ENCODE data around the gene TDRD3.

Gene TDRD3

GRCh38 chr13:60418954-60419353 is 21.9 kb downstream of the TDRD3 start:
- Histone ChIP-seq H3K36me3 (ENCODE audit: control insufficient read depth, insufficient read depth, low read length) (no peaks in the 10 kb centered on the region), H3K9me3 (ENCODE audit: control insufficient read depth, low read length) (peaks cover 4% of the 10 kb centered on the region), H3K4me3 (ENCODE audit: extremely low read depth, insufficient read depth, low read length, poor library complexity, severe bottlenecking) (no peak overlapping the region), H3K4me1 (ENCODE audit: control insufficient read depth, insufficient read depth, low read length, poor library complexity, severe bottlenecking) (no peaks in the 10 kb centered on the region), H3K27ac (ENCODE audit: low read depth, low read length, severe bottlenecking) (no peak overlapping the region)
- no CpG with 5 or more reads among the region's 2 CpGs for WGBS, 2 experiments (ENCODE audit: insufficient coverage in 2 of 2)

- Histone ChIP-seq H3K4me1 (ENCODE audit: control insufficient read depth, insufficient read depth, low read length, poor library complexity, severe bottlenecking) (no peaks in the 10 kb centered on the region), H3K27ac (ENCODE audit: low read depth, low read length, severe bottlenecking) (no peak overlapping the region), H3K9me3 (ENCODE audit: control insufficient read depth, low read length) (no peaks in the 10 kb centered on the region), H3K36me3 (ENCODE audit: control insufficient read depth, insufficient read depth, low read length) (no peaks in the 10 kb centered on the region), H3K4me3 (ENCODE audit: extremely low read depth, insufficient read depth, low read length, poor library complexity, severe bottlenecking) (no peak overlapping the region)
- 80 to 100% methylated on average over 1 of the region's 4 CpGs for WGBS, 2 experiments (ENCODE audit: insufficient coverage in 2 of 2)
Measured at GRCh38 chr13:60425332-60425731, 28.3 kb downstream of the TDRD3 start.

GRCh38 chr13:60426075-60426474 is 29.1 kb downstream of the TDRD3 start:
- no peak overlapping the region for H3K27ac ChIP-seq (ENCODE audit: low read depth, low read length, severe bottlenecking)
- no peaks in the 10 kb centered on the region for H3K36me3 ChIP-seq (ENCODE audit: control insufficient read depth, insufficient read depth, low read length)
- no peak overlapping the region for H3K4me3 ChIP-seq (ENCODE audit: extremely low read depth, insufficient read depth, low read length, poor library complexity, severe bottlenecking)
- H3K9me3 ChIP-seq (ENCODE audit: control insufficient read depth, low read length) = no peaks in the 10 kb centered on the region
- 89% methylated on average over 1 of the region's 1 CpG; no CpG with 5 or more reads in 1 of the 2 experiments for WGBS, 2 experiments (ENCODE audit: insufficient coverage in 2 of 2)
- H3K4me1 ChIP-seq (ENCODE audit: control insufficient read depth, insufficient read depth, low read length, poor library complexity, severe bottlenecking) = no peaks in the 10 kb centered on the region

- Histone ChIP-seq H3K4me1 (ENCODE audit: control insufficient read depth, insufficient read depth, low read length, poor library complexity, severe bottlenecking) (no peaks in the 10 kb centered on the region), H3K4me3 (ENCODE audit: extremely low read depth, insufficient read depth, low read length, poor library complexity, severe bottlenecking) (no peak overlapping the region), H3K27ac (ENCODE audit: low read depth, low read length, severe bottlenecking) (no peak overlapping the region), H3K9me3 (ENCODE audit: control insufficient read depth, low read length) (no peaks in the 10 kb centered on the region), H3K36me3 (ENCODE audit: control insufficient read depth, insufficient read depth, low read length) (no peaks in the 10 kb centered on the region)
- WGBS, 2 experiments (ENCODE audit: insufficient coverage in 2 of 2) = 80 to 94% methylated on average over 1 to 5 of the region's 5 CpGs
Measured at GRCh38 chr13:60427285-60427684, 30.3 kb downstream of the TDRD3 start.

GRCh38 chr13:60431108-60431700 is 34.2 kb downstream of the TDRD3 start:
- H3K4me3 ChIP-seq (ENCODE audit: extremely low read depth, insufficient read depth, low read length, poor library complexity, severe bottlenecking) = no peak overlapping the region
- no peaks in the 10 kb centered on the region for H3K4me1 ChIP-seq (ENCODE audit: control insufficient read depth, insufficient read depth, low read length, poor library complexity, severe bottlenecking)
- H3K36me3 ChIP-seq (ENCODE audit: control insufficient read depth, insufficient read depth, low read length) = no peaks in the 10 kb centered on the region
- H3K9me3 ChIP-seq (ENCODE audit: control insufficient read depth, low read length) = peaks cover under 1% of the 10 kb centered on the region
- H3K27ac ChIP-seq (ENCODE audit: low read depth, low read length, severe bottlenecking) = no peak overlapping the region

- WGBS, 2 experiments (ENCODE audit: insufficient coverage in 2 of 2) = 70 to 100% methylated on average over 3 to 4 of the region's 6 CpGs
- Histone ChIP-seq H3K27ac (ENCODE audit: low read depth, low read length, severe bottlenecking) (no peak overlapping the region), H3K9me3 (ENCODE audit: control insufficient read depth, low read length) (peaks cover 4% of the 10 kb centered on the region), H3K4me3 (ENCODE audit: extremely low read depth, insufficient read depth, low read length, poor library complexity, severe bottlenecking) (no peak overlapping the region), H3K4me1 (ENCODE audit: control insufficient read depth, insufficient read depth, low read length, poor library complexity, severe bottlenecking) (no peaks in the 10 kb centered on the region), H3K36me3 (ENCODE audit: control insufficient read depth, insufficient read depth, low read length) (no peaks in the 10 kb centered on the region)
Measured at GRCh38 chr13:60433505-60433904, 36.5 kb downstream of the TDRD3 start.

GRCh38 chr13:60435762-60436374 is 38.8 kb downstream of the TDRD3 start:
- no peaks in the 10 kb centered on the region for H3K4me1 ChIP-seq (ENCODE audit: control insufficient read depth, insufficient read depth, low read length, poor library complexity, severe bottlenecking)

GRCh38 chr13:60439201-60439600 is 42.2 kb downstream of the TDRD3 start:
- no peak overlapping the region for H3K27ac ChIP-seq (ENCODE audit: low read depth, low read length, severe bottlenecking)
- no peaks in the 10 kb centered on the region for H3K4me1 ChIP-seq (ENCODE audit: control insufficient read depth, insufficient read depth, low read length, poor library complexity, severe bottlenecking)
- no peaks in the 10 kb centered on the region for H3K36me3 ChIP-seq (ENCODE audit: control insufficient read depth, insufficient read depth, low read length)
- peaks cover 4% of the 10 kb centered on the region for H3K9me3 ChIP-seq (ENCODE audit: control insufficient read depth, low read length)
- H3K4me3 ChIP-seq (ENCODE audit: extremely low read depth, insufficient read depth, low read length, poor library complexity, severe bottlenecking) = no peak overlapping the region
- WGBS, 2 experiments (ENCODE audit: insufficient coverage in 2 of 2) = no CpG with 5 or more reads among the region's 2 CpGs

More at GRCh38 chr13:60435762-60436374, 38.8 kb downstream of the TDRD3 start:
- H3K27ac ChIP-seq (ENCODE audit: low read depth, low read length, severe bottlenecking) = no peak overlapping the region
- no CpG with 5 or more reads among the region's 2 CpGs for WGBS, 2 experiments (ENCODE audit: insufficient coverage in 2 of 2)
- peaks cover 4% of the 10 kb centered on the region for H3K9me3 ChIP-seq (ENCODE audit: control insufficient read depth, low read length)
- H3K4me3 ChIP-seq (ENCODE audit: extremely low read depth, insufficient read depth, low read length, poor library complexity, severe bottlenecking) = no peak overlapping the region
- no peaks in the 10 kb centered on the region for H3K36me3 ChIP-seq (ENCODE audit: control insufficient read depth, insufficient read depth, low read length)

GRCh38 chr13:60441761-60442160 is 44.7 kb downstream of the TDRD3 start:
- no peaks in the 10 kb centered on the region for H3K36me3 ChIP-seq (ENCODE audit: control insufficient read depth, insufficient read depth, low read length)
- WGBS, 2 experiments (ENCODE audit: insufficient coverage in 2 of 2) = no CpG with 5 or more reads among the region's 1 CpG

GRCh38 chr13:60448907-60449510 is 52.0 kb downstream of the TDRD3 start:
- H3K4me1 ChIP-seq (ENCODE audit: control insufficient read depth, insufficient read depth, low read length, poor library complexity, severe bottlenecking) = no peaks in the 10 kb centered on the region
- no peak overlapping the region for H3K27ac ChIP-seq (ENCODE audit: low read depth, low read length, severe bottlenecking)
- no CpG with 5 or more reads among the region's 2 CpGs for WGBS, 2 experiments (ENCODE audit: insufficient coverage in 2 of 2)
- no peak overlapping the region for H3K4me3 ChIP-seq (ENCODE audit: extremely low read depth, insufficient read depth, low read length, poor library complexity, severe bottlenecking)
- no peaks in the 10 kb centered on the region for H3K36me3 ChIP-seq (ENCODE audit: control insufficient read depth, insufficient read depth, low read length)
- H3K9me3 ChIP-seq (ENCODE audit: control insufficient read depth, low read length) = no peaks in the 10 kb centered on the region

More at GRCh38 chr13:60441761-60442160, 44.7 kb downstream of the TDRD3 start:
- Histone ChIP-seq H3K9me3 (ENCODE audit: control insufficient read depth, low read length) (no peaks in the 10 kb centered on the region), H3K4me3 (ENCODE audit: extremely low read depth, insufficient read depth, low read length, poor library complexity, severe bottlenecking) (no peak overlapping the region), H3K27ac (ENCODE audit: low read depth, low read length, severe bottlenecking) (no peak overlapping the region), H3K4me1 (ENCODE audit: control insufficient read depth, insufficient read depth, low read length, poor library complexity, severe bottlenecking) (no peaks in the 10 kb centered on the region)

- no peak overlapping the region for H3K27ac ChIP-seq (ENCODE audit: low read depth, low read length, severe bottlenecking)
- no peaks in the 10 kb centered on the region for H3K4me1 ChIP-seq (ENCODE audit: control insufficient read depth, insufficient read depth, low read length, poor library complexity, severe bottlenecking)
Measured at GRCh38 chr13:60453490-60453889, 56.5 kb downstream of the TDRD3 start.

More at GRCh38 chr13:60453490-60453889, 56.5 kb downstream of the TDRD3 start:
- no peak overlapping the region for H3K4me3 ChIP-seq (ENCODE audit: extremely low read depth, insufficient read depth, low read length, poor library complexity, severe bottlenecking)
- WGBS, 2 experiments (ENCODE audit: insufficient coverage in 2 of 2) = 86 to 100% methylated on average over 1 of the region's 3 CpGs
- no peaks in the 10 kb centered on the region for H3K9me3 ChIP-seq (ENCODE audit: control insufficient read depth, low read length)
- no peaks in the 10 kb centered on the region for H3K36me3 ChIP-seq (ENCODE audit: control insufficient read depth, insufficient read depth, low read length)
